Gastroesophageal sphincter (tissue), 2 donors: ENCODE results near the gene MRPS18A.
"Not testable (repeated sequence)": the region's sequence is repeated elsewhere in the genome, so short reads cannot be mapped to it uniquely, and the experiment has no call there.

Experiments
- POLR2A ChIP-seq, 2 donors: fragments of 450-650 bp; IDR thresholded peaks; one replicate each; pipeline ENCODE4 v1.6.1; 2017; ENCODE audit warnings: antibody characterized with exemption in 2 of 2, mild to moderate bottlenecking in 2 of 2, moderate library complexity in 1 of 2
- POLR2AphosphoS5 ChIP-seq: sonication (generic); formaldehyde crosslinking; IDR thresholded peaks from one replicate; pipeline ENCODE4 v1.6.1; 2017; ENCODE audit warnings: antibody characterized with exemption

DNA sequence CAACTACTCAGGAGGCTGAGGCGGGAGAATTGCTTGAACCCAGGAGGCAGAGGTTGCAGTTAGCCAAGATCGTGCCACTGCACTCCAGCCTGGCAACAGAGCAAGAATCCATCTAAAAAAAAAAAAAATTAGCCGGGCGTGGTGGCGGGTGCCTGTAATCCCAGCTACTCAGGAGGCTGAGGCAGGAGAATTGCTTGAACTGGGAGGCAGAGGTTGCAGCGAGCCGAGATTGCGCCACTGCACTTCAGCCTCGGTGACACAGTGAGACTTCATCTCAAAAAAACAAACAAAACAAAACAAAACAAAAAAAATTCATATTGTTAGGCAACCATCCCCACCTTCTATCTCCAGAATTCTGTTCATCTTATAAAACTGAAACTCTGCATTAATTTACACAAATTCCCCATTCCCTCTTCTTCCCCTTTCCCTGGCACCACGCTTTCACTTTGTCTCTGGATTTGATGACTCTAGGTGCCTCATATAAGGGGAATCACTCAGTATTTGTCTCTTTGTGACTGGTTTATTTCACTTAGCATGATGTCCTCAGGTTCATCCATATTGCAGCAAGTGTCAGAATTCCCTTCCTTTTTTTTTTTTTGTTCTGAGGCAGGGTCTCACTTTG is 13.5 kb upstream of the MRPS18A start:
- not testable (repeated sequence) for TF ChIP-seq POLR2AphosphoS5; POLR2A (IDR thresholded peaks at IDR 0.05)
